Testis (tissue), 2 donors: ENCODE measurements around the gene TWIST2.

Source experiments
- CTCF ChIP-seq, 3 experiments: fragments of 450-650 bp in 2 of 3; fragments of 200-600 bp in 1 of 3; sonication (generic) in 1 of 3; IDR thresholded peaks; one replicate each; pipeline ENCODE4 v1.5.1; 2016 to 2019; ENCODE audit warnings: antibody characterized with exemption in 3 of 3, mild to moderate bottlenecking in 2 of 3, moderate library complexity in 1 of 3
- POLR2A ChIP-seq: fragments of 450-650 bp; IDR thresholded peaks from one replicate; pipeline ENCODE4 v1.6.1; 2017; ENCODE audit warnings: antibody characterized with exemption, mild to moderate bottlenecking, moderate library complexity

GRCh38 chr2:238884122-238884811, 36.4 kb downstream of the TWIST2 start:
- TF ChIP-seq CTCF (IDR thresholded peaks at IDR 0.05) (no peak), POLR2A (no peak)
